GM19452 (cell line): ENCODE measurements around the gene SDR39U1.
A peak's percentile ranks its signal among the peaks of the same experiment; 100 is the strongest.

Experiments
- ATAC-seq: cut with Tn5 transposase; IDR thresholded peaks from one replicate; pipeline ENCODE4 v1.9.1; 2021; ENCODE audit not compliant: unreplicated experiment

Gene SDR39U1

GRCh38 chr14:24443053-24443665, 583 bp upstream of the SDR39U1 start:
- ATAC-seq, result no peak

DNA sequence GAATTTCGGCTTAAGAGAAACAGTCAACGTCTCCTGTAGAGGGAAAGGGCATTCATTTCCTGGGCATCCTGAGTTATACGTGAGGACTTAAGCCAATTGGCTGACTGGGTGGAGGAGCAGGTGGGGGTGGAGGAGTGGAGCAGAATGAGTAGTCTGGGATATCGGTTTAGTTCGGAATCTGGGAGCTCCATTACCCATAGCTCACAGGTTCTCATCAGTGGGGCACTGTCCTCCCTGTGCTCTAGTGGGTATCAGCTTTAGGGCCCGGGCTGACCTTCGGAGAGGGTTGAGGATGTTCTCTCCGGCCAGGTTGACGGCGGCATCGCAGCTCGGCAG, 704 bp downstream of the SDR39U1 start:
- ATAC-seq, result no peak

GRCh38 chr14:24441485-24441884, 1.1 kb downstream of the SDR39U1 start:
- ATAC-seq, result no peak

- no peak for ATAC-seq
Observed at GRCh38 chr14:24440606-24441399, 1.8 kb downstream of the SDR39U1 start.

DNA sequence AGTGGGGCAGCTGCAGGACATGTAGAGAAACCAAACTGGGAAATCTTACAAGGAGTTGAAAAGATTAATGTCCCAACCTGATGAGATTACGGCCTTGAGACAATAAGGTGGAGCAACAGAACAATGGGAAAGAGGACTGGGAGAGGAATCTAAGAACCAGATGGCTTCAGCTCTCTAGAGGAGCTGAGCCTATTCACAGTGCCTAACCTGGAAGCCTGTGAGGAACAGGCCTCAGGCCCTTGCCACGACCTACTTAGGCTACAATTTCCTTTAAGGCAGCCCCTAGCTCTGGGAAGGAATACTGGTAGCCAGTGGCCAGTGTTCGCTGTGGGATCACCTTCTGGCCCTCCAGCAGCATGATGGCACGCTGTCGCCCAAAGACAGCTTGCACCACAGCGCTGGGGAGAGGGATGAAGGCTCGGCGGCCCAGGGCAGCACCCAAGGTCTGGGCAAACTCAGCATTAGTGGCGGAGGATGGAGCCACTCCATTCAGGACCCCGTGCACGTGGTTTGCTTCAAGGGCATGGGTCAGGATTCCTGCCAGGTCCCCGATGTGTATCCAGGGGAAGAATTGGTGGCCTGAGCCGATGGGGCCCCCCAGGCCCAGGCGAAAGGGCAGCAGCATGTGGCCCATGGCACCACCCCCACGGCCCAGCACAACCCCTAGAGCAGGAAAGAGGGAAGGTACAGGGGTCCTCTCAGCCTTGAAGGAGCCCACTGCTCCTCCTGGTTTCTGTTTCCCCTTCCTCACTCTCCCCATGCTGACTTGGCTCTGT, 2.6 kb downstream of the SDR39U1 start:
- no peak for ATAC-seq

GRCh38 chr14:24439257-24439656, 3.3 kb downstream of the SDR39U1 start:
- ATAC-seq, result no peak

DNA sequence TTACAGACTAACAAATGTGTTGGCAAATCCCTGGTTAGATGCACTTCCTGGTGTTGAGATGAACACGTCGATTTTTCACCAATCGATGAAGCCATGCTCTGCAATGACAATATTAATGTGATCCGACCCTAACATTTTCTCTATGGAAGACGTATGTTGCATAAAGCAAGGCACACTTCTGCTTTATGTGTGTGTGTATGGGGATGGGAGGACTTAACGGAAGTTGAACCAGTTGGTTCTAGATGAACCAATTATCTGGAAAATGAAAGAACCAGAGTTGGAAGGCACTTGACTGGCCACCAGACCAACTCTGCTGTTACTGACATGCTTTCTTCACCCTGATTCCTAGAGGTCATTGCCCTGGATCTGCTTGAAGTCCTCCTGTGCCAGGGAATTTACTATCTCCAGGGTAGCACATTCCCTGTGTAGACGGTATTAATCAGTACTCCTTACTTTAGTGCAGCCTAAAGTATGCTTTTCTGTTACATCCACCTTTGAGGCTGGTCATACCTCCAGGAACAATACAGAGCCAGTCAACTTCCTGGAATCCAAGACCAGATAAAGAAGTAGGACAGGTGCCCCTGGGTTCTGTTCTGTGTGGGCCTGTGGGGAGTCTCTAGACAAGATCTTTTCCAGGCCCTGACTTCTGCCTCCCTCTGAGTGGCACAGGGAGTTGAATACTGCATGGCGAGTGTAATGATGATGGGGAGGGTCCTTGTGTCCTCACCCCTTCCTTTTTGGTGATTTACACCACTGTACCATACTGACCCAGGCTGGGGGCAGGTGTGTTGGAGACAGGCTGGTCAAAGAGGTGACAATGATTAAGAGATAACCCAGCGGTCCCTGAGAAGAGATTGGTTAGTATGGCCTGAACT, 4.1 kb downstream of the SDR39U1 start:
- no peak for ATAC-seq

DNA sequence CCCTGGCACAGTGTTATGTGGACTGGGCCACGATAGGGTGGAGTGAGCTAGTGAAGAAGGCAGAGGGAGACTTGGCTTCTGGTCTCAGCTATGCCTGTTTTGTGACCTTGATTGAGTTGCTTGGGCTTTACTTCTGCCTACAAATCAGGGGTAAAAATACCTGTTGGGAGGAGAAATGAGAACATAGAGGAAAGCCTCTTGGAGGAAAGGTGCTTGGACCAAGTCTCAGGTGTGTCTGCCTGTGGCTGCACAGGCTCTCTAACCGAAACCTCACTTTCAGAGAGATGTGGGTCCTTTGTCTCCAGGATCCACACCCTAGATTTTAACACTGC, 4.9 kb downstream of the SDR39U1 start:
- ATAC-seq, result no peak

DNA sequence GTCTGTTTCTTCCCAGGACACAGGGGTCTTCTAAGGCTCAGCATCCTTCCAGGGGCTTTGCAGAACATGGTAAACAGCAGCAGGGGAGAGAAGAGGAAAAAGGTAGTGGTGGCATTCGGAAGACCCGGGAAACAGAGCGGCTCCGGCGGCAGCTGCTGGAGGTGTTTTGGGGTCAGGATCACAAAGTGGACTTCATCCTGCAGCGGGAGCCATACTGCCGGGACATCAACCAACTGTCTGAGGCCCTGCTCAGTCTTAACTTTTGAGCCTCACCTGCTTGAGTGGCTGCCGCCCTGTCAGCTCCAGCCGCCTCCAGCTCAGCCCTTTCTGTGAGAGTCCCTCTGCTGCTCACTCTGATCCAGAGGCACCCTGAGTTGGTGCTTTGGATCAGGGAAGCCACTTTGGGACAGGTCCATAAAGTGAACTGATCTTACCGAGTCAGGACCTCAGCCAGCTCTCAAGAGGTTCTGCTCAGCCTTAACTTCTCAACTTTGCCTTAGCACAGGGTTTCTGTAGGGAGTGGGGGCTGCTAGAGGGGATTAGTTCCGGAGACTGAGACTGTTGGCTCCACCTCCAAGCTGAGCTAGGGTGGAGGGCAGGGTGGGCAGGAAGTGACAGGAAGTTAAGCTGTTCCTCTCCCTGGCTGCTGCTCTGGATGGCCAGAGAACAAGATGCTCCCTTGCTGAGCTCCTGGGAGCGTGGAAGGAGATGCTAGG, 5.4 kb downstream of the SDR39U1 start:
- ATAC-seq, result no peak

- ATAC-seq, result peak; percentile 44
Observed at GRCh38 chr14:24436355-24437019, 6.1 kb downstream of the SDR39U1 start.

DNA sequence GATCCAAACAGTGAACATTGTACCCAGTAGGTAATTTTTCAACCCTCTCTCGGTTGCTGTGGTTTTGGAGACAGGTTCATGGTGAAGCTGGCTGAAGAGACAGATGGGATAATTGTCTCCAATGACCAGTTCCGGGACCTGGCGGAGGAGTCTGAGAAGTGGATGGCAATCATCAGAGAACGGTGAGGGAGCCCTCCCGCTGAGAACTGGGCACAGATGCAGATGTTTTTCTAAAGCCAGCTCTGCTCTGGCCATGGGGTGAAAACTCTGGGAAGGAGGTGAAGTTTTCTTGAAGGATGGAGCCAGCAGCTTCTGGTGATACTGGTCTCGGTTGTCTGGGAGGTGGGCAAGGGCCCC, 6.6 kb downstream of the SDR39U1 start:
- ATAC-seq, result no peak

DNA sequence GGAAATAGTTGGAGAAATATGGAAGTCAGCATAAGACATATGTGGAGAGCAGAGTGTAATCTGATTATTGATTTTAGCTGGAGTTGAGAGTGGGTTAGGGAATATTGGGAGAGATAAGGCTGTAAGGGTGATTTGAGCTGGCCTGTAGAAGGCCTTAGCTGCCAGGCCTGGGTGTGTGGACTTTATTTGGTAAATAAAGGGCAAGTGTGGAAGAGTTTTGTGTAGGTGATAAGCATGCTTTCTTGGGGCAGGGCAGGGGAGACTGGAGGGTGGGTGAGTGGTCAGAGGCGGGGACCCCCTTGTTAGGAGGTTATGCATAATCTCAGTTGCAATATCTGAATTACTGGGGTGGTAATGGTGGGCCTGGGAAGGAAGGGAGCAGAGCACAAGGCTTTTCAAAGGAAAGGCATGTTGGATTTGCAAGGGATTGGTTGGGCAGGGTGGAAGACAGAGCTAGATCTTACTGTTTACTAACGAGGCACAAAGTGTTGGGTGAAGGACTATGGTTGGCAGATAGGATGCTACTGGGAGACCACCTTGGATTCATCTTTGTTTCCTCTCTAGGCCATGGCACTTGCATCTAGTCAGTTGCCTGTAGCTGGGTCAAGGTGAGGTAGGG, 7.3 kb downstream of the SDR39U1 start:
- ATAC-seq, result no peak

DNA sequence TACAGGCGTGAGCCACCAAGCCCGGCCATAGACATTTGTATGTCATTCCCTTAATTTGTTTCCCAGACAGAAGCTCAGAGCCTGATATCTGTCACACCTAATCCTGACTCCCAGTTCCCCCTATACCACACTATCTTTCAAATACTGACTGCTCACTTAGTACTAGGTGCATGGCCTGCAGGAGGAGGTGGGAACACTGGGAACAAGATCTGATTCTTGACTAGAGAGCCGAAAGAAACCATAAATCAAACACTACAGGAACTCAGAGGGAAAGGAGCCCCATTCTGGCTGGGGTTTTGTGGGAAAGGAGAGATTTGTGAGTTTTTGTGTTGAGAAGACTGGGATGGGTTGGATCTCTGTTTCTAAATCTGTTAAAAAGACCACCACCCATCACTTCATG, 7.9 kb downstream of the SDR39U1 start:
- no peak for ATAC-seq

DNA sequence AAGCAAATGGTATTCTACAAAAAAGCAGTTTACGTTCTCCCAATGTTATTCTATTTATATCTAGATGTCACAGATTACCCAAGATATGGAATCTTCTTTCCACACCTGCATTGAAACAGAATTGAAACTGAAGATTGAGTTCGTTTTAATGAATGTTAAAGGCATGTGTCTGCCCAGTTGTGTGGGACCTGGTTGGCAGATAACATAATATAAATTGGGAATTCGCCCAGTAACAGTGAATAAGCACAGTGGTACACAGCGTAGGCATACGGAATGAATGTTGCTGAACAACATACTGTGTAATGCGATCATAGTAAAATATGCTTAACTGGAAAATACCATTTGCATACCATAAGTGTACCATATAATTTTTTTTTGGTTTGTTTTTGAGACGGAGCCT, 8.5 kb downstream of the SDR39U1 start:
- ATAC-seq, result no peak

- no peak for ATAC-seq
Observed at GRCh38 chr14:24432259-24433131, 10.1 kb downstream of the SDR39U1 start.

DNA sequence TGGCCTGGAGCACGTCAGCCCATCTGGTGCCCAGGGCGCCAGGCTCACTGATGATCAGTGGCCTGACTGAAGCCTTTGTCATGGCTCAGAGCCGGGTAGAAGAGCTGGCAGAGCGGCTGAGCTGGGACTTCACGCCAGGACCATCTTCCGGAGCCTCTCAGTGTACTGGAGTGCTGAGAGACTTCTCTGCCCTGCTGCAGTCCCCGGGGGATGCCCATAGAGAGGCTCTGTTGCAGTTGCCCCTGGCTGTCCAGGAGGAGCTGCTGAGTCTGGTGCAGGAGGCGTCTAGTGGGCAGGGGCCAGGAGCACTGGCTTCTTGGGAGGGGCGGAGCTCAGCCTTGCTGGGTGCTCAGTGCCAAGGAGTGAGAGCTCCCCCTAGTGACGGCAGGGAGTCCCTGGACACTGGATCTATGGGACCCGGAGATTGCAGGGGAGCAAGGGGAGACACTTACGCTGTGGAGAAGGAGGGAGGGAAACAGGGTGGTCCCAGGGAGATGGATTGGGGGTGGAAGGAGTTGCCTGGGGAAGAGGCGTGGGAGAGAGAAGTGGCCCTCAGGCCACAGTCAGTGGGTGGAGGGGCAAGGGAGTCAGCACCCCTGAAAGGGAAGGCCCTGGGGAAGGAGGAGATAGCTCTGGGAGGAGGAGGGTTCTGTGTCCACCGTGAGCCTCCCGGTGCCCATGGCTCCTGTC, 10.9 kb downstream of the SDR39U1 start:
- ATAC-seq, result peak; percentile 52

DNA sequence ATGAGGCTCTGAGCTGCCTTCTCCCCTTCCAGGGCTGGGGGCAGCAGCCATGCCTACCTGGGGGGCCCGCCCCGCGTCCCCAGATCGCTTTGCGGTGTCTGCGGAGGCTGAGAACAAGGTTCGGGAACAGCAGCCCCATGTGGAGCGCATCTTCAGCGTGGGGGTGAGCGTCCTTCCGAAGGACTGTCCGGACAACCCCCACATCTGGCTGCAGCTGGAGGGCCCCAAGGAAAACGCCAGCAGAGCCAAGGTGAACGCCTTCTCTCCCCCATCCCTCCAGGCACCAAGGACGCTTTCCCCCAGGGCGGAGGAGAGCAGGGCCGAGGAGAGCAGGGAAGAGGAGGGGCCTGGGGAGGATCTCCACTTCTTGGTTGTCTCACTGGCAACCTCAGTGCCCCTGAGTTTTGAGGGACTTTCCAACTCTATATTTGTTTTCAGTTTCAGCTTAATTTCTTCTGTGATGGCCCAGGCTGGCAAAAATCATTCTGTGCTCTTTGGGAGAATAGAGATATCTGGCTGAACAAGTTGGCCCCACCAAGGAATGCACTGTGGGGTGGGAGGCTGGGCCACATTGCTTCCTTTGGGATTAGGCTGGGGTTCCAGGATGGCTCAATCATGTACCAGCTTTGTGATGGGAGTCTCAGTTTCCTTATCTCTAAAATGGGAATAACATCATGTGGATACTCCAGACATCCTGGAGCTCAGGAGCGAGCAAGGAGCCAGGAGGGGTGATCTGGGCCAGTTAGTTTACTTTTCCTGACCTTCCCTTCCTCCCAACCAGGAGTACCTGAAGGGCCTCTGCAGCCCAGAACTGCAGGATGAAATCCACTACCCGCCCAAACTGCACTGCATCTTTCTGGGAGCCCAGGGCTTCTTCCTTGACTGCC, 11.7 kb downstream of the SDR39U1 start:
- ATAC-seq, result no peak
